HG02642 (cell line): ENCODE data around the gene MLF2.
"Not testable (repeated sequence)": the region's sequence is repeated elsewhere in the genome, so short reads cannot be mapped to it uniquely, and the experiment has no call there.

Experiments
- ATAC-seq: cut with Tn5 transposase; IDR thresholded peaks from one replicate; pipeline ENCODE4 v1.9.1; 2021; ENCODE audit warnings: mild to moderate bottlenecking; ENCODE audit not compliant: unreplicated experiment, poor library complexity

The MLF2 gene

DNA sequence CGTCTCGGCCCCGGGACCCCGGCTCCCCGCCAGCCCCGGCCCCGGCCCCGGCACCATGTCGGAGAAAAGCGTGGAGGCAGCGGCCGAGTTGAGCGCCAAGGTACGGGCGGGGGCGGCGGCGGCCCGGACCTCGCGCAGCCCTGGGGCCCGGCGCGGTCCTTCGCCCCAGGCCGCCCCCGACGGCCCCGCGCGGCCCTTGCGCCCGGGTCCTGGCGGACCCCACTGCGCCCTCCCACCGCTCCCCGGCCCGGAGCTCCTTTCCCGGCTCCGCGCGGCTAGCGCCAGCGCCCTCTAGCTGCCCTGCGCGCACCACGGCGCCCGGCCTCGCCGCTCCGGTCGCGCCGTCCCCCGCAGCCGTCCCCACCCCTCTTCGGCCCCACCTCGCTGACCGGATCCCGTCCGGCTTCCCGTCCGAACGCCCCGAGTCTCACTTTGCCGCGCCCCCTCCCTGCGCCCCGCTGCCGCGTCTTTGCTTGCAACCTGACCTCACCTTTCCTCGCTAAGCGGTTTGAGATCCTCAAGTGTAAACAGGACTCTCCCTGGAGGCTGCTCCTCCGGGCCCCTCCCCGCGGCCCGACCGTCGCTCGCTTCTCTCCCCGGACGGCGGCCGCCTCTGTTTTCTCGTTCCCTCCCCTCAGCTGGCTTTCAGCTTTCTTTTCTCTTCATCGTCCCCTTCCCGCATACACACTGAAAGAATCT, 13.9 kb upstream of the MLF2 start:
- ATAC-seq: peak; percentile 55

DNA sequence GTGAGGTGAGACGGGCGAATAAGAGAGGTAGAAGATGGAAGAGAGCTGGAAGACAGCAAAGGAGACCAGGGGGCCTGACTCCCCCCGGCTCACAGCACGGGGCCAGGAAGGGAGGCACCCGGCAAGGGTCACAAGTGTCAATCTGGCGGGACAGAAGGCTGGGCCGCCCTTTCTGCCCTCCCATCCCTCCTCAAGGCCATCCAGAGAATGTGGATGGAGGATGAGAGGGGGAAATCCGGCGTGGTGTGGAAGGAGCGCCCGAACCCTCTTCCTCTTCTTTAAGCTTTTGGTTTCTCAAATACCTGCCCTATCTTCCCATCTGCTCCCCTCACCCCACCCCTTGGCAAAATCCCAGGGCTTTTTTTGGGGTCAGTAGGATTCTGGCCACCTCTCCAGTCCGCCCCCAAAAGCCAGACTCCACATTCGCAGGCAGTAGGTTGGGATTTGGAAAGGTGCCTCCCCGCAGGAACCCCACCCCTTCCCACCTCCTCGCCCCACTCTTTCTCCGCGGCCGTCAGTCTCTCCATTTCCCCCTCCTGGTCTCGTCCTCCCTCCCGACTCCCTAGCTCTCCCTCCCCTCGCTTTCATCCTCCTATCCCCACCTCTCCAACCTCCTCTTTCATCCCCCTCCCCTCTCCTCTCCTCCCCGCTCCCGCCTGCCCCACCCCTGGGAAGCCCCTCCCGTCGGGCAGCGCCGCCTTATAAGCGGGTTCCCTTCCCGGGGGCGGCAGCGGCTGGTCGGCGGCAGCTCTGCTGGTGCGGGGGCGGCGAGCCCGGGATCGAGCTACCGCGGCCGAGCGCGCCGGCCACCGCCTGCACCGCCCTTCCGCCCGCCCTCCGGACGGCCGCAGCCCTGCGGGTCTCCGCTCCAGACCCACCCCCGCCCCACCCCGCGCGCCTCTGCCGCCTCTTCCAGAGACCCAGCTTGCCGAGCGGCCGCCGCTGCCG, 13.0 kb upstream of the MLF2 start, which contains the start of gene PTMS:
TSS of gene PTMS (plus strand) at position 730 of the 948 bp plus-strand sequence. CDS start 343 bp downstream, outside the sequence.
- ATAC-seq: peak; percentile 33

DNA sequence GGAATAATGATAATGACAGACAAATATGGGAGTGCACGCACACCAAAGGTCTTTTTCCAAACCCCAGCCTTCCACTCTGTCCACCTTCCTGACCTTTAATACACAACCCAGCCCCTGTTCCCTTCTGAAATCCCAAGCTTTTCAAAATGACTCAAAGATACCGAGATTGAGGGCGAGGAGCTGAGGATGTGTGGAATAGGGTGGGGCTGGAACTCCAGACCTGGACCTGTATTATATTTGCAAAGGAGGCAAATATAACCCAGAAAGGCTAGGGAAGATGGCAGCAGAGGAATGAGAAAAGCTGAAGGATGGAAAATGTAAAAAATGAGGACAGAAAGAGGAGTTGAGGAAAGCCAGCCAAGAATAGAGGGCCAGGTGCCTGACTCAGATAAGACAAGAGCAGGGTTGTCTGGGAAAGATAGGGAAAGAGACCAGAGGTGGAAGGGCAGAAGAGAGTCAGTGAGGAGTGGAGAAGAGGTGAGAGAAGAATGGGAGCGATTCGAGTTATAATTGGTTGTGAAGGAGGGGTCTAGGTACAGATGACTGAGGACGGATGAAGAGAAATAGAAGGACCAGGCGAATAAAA, 12.2 kb upstream of the MLF2 start:
- no peak for ATAC-seq

DNA sequence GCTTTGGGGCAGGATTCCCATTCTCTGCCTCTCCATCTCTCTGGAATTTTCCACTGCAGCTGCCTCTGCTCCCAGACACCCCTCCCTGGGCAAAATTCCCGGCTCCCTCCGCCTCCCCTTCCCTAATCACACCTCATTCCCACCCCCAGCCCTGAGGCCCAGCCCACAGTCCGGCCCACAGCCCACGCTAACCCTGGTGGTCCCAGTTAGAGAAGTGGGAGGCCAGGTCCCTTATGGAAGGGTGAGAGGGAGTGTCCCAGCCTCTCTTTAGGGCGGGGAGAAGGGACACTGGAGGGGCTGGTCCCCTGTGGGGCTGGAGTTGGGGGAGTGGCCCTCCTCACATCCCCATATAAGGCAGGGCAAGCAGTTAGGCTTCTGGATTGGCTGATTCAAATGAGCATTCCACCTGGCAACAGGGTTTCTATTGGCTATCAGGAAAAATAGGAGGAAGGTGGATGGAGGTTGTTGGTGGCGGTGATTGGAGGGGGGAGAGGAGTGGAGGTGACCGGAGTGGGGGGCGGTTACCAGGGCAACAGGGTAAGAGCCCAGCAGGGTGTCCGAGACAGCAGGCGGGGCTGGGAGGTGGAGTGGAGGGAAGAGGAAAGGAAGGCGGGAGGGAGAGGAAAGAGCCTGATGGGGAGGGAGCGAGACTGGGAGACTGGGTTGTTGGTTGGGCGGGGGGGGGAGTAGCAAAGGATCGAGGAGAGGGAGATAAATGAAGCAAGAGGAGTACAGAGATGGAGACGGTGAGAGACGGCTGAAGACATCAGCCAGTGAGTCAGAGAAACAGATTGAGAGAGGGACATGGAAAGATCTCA, 11.3 kb upstream of the MLF2 start:
- ATAC-seq: peak; percentile 77

DNA sequence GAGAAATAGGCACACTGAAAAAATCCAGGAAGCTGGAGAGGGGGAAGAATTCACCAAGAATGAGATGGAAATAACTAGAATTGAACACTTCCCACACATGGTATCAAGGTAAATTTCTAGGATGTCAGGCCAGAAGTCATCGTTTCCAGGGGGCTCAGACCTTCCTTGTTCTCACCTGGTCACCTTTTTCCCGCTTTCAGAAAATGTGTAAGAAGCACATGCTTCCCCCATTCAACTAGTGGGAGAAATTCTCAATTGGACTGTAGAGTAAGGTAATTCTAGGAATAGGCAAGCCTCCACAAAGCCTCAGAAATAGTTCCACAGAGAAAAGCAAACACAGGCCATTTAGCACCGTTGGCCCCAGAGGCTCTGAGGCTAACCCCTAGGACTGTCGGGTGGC, 10.4 kb upstream of the MLF2 start:
- ATAC-seq: no peak

DNA sequence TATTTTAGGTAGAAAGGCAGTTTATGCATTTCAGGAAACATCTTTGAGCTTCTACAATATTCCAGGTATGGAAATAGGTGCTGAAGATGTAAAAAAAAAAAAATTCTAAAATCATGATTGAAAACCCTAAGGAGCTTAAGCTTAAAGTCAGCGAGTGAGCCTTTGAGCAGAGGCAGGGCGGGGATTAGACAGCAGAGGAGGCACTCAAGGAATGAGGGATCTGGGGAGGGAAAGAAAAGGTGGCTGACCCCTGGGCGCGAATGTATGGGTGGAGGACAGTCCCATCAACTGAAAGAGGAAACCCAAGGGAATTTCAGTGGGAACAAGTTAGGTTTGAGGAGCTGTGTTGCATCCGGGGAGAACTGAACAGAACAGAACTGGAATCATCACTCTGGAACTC, 6.8 kb upstream of the MLF2 start:
- no peak for ATAC-seq

DNA sequence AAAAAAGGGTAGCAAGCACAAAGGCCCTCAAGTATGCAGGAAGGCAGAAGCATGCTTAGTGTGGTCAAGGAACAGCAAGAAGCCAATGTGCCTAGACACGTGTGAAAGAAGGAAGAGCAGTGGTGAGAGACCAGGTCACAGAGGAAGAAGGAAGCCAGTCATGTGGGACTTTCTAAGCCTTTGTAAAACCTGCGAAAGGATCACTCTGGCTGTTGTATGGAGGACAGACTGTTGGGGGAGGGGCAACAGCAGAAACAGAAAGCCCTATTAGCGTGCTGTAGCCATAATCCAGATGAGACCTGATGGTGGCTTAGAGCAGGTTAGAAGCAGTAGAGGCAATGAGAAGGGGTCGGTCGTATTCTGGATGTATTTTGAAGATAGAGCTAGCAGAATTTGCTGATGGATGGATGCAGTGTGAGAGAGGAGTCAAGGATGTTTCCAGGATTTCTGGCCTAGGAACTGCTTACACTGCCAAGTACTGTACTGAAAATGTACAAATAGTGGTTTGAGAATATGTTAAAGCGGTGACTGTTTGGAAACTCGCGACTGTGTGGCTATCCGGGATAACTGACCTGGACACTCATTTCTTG, 5.7 kb upstream of the MLF2 start:
- no peak for ATAC-seq

DNA sequence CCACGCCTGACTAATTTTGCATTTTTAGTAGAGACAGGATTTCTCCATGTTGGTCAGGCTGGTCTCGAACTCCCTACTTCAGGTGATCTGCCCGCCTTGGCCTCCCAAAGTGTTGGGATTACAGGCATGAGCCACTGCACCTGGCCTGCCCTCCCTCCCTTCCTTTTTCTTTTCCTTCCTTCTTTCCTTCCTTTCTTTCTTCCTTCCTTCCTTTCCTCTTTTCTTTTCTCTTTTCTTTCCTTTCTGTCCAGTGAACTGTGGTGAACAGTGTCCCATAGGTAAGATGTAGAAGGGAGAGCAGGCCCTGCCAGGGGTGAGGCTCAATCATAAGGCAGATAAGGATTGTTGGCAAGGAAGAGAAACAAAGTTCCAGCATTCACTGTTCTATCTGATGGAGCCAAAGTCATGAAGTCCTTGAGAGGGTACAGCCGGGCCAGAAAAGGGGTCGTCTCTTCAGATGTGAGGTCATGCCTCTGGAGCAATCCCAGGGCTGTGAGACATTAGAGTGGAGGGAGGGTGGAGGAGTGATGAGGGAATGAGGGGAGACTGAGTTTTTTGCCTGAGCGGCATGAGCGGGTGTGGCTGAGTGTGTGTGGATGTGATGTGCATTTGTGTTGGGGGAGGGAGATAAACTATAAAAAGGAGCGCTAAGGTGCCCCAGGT, 4.2 kb upstream of the MLF2 start:
- no peak for ATAC-seq

DNA sequence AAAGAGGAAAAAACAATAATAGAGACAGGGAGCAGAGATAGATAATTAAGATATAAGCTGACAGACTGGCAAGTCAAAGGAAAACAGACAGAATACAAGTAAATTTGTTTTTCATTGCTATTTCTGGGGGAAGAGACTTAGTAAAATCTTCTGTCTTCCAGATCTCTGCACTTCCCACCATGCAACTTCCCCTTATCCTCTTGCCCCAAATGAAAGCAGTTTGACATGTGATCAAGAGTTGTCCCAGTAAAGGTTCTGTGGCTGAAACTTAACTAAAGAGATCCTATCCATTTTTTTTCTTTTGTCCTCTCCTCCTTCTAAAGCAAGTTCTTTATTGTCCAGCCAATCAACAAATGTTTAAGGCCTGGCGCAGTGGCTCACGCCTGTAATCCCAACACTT, 1.5 kb upstream of the MLF2 start:
- ATAC-seq: no peak

DNA sequence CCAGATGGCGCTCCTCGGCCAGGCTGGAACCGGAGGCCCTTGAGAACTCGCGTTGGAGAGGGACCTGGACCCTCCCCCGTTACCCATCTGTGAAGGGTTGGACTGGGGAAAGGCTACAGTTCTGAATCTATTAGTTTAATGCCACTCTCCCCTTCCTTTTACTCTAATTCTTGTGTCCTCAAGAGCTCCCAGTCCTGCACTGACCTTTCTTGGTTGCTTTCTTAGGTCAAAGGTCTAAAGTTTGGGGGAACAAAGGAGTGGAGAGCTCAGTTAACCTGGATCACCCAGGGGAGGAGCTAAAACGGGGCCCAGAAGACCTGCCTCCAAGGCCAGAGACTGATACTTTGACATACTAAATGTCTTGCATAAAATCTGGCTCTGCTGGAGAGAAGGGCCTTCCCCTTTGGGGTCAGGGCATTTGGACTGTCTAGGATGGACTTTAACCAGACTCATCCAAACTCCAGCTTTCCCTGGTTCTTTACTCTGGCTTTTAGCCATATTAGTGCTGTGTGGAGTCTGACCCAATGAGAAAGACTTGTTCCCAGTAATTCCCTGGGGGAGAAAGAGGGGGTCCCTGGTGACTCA, 923 bp upstream of the MLF2 start:
- no peak for ATAC-seq

DNA sequence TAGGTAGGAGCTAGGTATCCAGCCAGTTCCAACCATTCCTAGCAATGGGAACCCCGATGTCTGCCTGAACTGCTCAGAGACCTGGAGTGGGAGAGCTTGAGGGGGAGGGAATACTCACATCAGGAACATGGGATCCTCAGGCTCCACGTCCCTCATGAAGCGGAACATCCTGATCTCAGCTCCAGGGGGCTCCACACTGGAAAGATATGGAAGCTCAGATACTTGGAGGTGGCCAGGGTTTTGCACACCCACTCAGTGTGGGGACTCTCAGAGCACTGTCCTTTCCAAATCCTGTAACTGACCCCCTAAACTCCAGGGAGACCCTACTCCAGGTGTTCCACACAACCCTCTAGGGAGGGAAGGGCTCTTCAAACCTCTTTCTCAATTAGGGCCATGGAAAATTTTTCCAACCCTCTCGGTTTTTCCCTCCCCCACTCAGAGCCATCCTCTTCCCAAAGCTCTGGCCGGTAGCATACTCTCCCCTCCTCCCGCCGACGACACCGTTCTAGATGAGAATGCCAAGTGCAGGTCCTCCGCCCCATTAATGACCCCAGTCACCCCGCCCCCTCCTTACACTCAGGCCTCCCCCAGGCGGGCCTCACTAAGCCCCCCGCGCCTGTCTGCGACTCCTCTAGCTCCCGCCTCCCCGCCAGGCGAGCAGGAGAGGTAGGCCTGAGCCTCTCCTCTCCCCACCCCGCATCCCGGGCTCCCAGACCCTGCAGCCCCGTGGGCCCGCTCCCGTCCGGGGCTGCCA, 597 bp downstream of the MLF2 start:
- ATAC-seq: no peak

DNA sequence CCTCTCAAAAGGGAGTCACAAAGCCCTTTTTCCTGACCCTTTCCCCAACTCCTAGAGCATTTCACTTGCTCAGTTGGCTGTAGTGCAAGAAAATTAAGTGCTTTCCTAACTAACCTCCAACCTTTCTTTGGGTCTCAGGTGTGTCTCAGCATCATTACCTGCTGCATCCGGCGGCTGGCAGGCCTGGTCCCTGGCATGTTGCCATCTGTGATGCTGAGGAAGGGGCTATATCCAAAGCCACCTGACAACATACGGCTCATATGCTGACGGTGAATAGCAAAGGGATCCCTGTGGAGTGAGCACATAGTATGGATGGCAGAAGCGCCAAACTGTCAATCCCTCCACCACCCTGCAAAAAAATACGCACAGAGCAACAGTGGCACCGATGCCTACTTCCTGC, 1.2 kb downstream of the MLF2 start:
- no peak for ATAC-seq

DNA sequence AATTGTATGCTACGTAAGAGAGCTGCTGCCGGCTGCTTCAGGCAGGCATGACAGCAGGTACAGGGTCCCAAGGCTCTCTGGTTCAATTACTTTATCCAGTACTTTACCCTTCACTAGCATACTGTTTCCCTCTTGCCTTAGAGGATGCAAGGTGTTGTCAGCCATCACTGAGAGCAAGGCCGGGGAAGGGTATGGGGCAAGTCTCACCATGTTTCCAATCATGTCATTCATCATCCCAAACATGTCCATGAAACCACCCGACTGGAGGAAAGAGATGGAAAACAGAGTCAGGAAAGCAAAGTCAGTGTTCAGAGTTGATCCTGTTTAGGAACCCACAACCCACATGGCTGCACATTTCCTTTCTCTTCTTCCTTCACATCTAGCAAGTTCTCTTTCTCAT, 2.4 kb downstream of the MLF2 start:
- ATAC-seq: no peak

DNA sequence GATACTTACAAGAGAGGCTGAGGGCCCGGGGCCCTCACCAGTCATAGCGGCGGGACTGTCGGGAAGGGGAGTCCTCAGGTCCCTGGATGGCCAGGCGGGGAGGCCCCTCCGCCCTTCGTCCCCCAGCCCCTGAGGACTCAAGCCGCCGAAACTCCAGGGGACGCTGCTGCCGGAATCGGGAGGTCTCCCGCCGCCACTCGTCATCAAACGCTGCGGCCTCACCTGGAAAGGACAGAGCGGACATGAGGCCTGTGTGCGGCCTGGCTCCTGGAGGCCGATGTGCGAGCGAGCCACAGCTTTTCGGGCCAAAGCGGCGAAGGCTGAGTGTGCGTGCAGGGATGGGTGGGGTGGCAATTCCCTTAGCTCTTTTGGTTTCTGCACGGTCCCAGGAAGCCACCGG, 4.2 kb downstream of the MLF2 start:
- ATAC-seq: no peak

DNA sequence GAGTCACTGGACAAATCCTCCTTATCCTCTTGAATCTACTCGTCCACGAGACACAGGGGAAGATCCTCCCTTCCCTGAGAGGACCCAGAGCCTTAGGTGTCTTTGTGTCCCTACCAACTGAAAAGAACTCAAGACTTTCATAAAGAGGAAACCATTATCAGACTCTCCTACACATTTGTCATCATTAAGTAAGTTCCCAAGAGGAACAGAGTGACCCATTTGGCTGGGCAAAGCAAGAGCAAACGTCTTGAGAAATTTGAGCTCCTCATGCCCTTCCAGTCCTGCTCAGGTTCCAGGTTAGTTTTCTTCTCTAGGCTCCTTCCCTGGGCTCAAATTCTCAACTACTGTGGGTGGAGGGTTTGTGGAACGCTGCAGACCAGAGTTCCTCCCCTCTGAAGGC, 5.7 kb downstream of the MLF2 start:
- ATAC-seq: no peak

DNA sequence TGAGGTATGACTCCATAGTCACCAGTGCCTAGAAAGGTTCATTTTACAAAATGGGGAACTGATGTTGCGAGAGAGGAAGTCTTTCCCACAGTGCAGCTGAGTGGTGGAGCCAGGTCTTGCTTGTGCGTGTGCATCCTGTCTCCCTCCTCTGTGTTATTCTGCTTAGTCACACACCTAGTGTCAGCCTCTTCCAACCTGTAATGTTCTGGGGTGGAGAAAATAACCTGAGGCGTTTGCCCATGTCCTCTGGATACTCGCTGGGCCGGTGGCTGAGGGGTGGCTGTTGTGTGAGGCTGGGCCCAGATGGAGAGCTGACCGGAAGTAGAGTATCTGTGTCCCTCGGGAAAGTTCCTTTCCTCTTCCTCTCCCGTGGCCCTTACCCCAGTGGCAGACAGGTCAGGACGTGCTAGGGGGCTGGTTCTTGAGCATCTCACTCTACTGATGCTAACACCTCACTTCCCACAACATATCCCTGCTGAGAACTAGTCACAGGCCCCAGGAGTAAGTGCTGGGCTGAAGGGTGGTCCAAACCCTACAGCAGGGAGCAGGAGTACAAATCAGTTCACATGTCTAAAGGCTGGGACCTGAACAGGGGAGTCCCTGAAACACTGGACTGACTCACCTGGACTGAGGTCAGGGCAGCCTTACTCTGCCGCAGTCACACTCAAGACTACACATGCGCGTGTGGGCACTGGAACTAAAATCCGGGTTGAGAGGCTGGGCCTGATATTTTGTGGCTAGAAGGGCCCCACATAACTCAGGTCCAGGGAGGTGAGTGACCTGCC, 7.0 kb downstream of the MLF2 start:
- no peak for ATAC-seq

DNA sequence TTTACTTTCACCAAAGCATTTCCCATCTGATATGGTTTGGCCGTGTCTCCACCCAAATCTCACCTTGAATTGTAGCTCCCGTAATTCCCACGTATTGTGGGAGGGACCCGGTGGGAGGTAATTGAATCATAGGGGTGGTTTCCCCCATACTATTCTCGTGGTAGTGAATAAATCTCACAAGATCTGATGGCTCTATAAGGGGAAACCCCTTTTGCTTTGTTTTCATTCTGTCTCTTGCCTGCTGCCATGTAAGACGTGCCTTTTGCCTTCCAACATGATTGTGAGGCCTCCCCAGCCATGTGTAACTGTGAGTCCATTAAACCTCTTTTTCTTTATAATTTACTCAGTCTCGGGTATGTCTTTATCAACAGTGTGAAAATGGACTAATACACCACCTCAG, 9.6 kb downstream of the MLF2 start:
- not testable (repeated sequence) for ATAC-seq

DNA sequence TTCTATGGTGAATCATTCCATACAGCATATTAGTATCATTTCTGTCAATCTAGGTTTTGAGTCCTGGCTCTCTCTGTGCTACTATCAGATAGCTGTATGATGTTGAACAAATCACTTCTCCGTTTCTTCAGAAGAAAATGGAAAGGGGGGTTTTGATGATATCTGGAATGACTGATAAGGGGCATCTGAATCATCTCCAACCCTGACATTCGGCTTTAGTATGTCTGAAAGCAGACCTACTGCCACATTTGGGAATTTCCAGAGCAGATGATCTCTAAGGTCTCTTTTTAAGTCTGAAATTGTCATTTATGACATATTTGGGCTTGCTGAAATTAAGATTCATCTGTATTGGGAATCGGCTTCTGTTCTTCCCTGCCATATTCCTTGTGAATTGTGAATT, 10.1 kb downstream of the MLF2 start:
- no peak for ATAC-seq
